ENCODE data around the gene VWA5B1.

Gene VWA5B1

GRCh38 chr1:20362856-20363255, 72.2 kb downstream of the VWA5B1 start:
- TF ChIP-seq ZFX (IDR thresholded peaks at IDR 0.05), result no peak
- TF ChIP-seq CTCF (conservative IDR thresholded peaks at IDR 0.05), result no peak

GRCh38 chr1:20365421-20366055, 74.9 kb downstream of the VWA5B1 start:
- H3K27ac ChIP-seq, result no peak overlapping the region
- TF ChIP-seq CTCF (conservative IDR thresholded peaks at IDR 0.05) (no peak), ZFX (IDR thresholded peaks at IDR 0.05) (no peak)

More at GRCh38 chr1:20362856-20363255, 72.2 kb downstream of the VWA5B1 start:
- no peak overlapping the region for H3K27ac ChIP-seq

- TF ChIP-seq ZFX (IDR thresholded peaks at IDR 0.05), result no peak
- no peak overlapping the region for H3K27ac ChIP-seq
These were observed 75.4 kb downstream of the VWA5B1 start for GRCh38 chr1:20366056-20366462.

- TF ChIP-seq CTCF (conservative IDR thresholded peaks at IDR 0.05), result no peak
- no peak for TF ChIP-seq ZFX (IDR thresholded peaks at IDR 0.05)
- H3K27ac ChIP-seq, result no peak overlapping the region
These were observed 75.9 kb downstream of the VWA5B1 start for GRCh38 chr1:20366463-20367115.

- H3K27ac ChIP-seq, result no peak overlapping the region
- TF ChIP-seq ZFX (IDR thresholded peaks at IDR 0.05), result no peak
- no peak for TF ChIP-seq CTCF (conservative IDR thresholded peaks at IDR 0.05)
These were observed 76.5 kb downstream of the VWA5B1 start for GRCh38 chr1:20367116-20367585.

- H3K27ac ChIP-seq, result no peak overlapping the region
- TF ChIP-seq ZFX (IDR thresholded peaks at IDR 0.05) (no peak), CTCF (conservative IDR thresholded peaks at IDR 0.05) (no peak)
These were observed 77.0 kb downstream of the VWA5B1 start for GRCh38 chr1:20367626-20368025.

- H3K27ac ChIP-seq, result no peak overlapping the region
- TF ChIP-seq CTCF (conservative IDR thresholded peaks at IDR 0.05), result no peak
- no peak for TF ChIP-seq ZFX (IDR thresholded peaks at IDR 0.05)
These were observed 78.3 kb downstream of the VWA5B1 start for GRCh38 chr1:20368866-20369470.
